ENCODE data around the gene TMEM191B.
"Not testable (repeated sequence)": the region's sequence is repeated elsewhere in the genome, so short reads cannot be mapped to it uniquely, and the experiment has no call there.

DNA sequence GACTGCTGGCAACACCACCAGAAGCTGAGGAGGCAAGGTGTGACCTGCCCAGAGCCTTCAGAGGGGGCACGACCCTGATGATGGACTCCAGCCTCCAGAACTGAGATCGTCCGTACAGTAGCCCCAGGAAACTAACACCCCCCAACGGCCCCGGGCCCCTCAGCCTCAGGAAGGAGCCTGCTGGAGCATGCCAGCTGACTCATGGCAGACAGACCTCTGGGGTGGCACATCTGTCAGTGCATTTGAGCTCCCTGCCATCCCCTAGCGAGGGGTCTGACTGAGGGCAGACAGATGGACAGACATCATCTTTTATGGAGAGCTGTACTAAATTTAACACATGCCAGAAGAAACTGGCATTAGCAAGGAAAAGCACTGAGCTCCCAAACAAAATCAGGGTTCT is 12.4 kb downstream of the TMEM191B start:
- TF ChIP-seq, protein P1, sequence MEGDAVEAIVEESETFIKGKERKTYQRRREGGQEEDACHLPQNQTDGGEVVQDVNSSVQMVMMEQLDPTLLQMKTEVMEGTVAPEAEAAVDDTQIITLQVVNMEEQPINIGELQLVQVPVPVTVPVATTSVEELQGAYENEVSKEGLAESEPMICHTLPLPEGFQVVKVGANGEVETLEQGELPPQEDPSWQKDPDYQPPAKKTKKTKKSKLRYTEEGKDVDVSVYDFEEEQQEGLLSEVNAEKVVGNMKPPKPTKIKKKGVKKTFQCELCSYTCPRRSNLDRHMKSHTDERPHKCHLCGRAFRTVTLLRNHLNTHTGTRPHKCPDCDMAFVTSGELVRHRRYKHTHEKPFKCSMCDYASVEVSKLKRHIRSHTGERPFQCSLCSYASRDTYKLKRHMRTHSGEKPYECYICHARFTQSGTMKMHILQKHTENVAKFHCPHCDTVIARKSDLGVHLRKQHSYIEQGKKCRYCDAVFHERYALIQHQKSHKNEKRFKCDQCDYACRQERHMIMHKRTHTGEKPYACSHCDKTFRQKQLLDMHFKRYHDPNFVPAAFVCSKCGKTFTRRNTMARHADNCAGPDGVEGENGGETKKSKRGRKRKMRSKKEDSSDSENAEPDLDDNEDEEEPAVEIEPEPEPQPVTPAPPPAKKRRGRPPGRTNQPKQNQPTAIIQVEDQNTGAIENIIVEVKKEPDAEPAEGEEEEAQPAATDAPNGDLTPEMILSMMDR (conservative IDR thresholded peaks at IDR 0.05; ENCODE audit: low read length), result not testable (repeated sequence)
- TF ChIP-seq EZH2phosphoT487 (IDR thresholded peaks at IDR 0.05; ENCODE audit: borderline replicate concordance, low read depth, low read length), result not testable (repeated sequence)
